ENCODE results near the gene NAPSA. TPM values are rescaled to one million over a fixed set of nuclear protein-coding genes. Genes with fewer than 3 reads are reported as not detected.
A peak's percentile ranks its signal among the peaks of the same experiment; 100 is the strongest.

The NAPSA gene
- total and polyA plus RNA-seq, 9 of the 15 experiments (the other 6 are each of a cell fraction or from before 2014, with no cell fraction given), result 0.25 to 1.9 (median 0.69) TPM

DNA sequence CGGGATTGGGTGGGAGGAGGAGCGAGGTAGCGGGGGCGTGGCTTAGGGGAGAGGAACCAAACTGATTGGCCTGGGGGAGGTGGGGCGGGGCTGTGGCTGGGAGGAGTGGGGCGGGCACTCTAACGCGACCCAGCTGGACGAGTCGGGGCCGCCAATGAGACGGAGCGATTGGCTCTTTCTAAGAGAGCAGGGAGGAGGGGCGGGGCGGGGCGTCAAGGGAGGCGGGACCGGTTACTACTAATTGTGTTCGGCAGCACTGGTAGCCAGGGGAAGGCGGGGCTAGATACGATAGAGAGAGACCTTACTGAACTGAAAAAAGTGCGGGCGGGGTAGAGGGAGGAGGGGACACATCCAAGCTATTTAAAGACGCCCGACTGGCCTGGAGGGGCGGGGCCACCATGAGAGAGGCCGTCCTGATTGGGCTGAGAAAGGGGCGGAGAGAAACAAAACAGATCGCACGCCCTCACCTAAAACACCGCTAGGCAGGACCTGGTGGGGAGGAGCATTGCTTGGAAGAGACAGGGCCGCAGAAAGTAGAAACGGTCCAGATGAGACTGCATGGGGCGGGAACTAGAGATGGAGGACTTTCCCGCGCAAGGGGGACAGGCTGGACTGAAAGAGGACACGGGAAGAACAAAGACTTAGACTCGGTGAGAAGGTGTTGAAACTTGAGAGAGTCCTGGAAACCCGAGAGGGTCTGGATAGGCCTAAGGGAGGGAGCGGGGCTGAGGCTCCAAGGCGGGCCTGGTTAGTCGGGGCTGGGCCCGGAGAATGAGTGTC lies 36.1 kb downstream of the NAPSA start, which contains the start of gene KCNC3 (continued):
- TF ChIP-seq, protein P1, sequence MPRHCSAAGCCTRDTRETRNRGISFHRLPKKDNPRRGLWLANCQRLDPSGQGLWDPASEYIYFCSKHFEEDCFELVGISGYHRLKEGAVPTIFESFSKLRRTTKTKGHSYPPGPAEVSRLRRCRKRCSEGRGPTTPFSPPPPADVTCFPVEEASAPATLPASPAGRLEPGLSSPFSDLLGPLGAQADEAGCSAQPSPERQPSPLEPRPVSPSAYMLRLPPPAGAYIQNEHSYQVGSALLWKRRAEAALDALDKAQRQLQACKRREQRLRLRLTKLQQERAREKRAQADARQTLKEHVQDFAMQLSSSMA (CRISPR knock-in tag; IDR thresholded peaks at IDR 0.05), result no peak
- TF ChIP-seq, protein P2, sequence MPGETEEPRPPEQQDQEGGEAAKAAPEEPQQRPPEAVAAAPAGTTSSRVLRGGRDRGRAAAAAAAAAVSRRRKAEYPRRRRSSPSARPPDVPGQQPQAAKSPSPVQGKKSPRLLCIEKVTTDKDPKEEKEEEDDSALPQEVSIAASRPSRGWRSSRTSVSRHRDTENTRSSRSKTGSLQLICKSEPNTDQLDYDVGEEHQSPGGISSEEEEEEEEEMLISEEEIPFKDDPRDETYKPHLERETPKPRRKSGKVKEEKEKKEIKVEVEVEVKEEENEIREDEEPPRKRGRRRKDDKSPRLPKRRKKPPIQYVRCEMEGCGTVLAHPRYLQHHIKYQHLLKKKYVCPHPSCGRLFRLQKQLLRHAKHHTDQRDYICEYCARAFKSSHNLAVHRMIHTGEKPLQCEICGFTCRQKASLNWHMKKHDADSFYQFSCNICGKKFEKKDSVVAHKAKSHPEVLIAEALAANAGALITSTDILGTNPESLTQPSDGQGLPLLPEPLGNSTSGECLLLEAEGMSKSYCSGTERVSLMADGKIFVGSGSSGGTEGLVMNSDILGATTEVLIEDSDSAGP (CRISPR knock-in tag; IDR thresholded peaks at IDR 0.05), result no peak
- TF ChIP-seq NUFIP1 (IDR thresholded peaks at IDR 0.05; ENCODE audit: partially characterized antibody) (no peak), MTA1 (IDR thresholded peaks at IDR 0.05; ENCODE audit: borderline replicate concordance) (peak; percentile 36; the same call in 1 of the 2 replicates), EGR1 (conservative IDR thresholded peaks at IDR 0.05) (no peak), RNF2 (IDR thresholded peaks at IDR 0.05) (0 out of 2 replicates have a peak, but pooled peaks have one; percentile 38), MCM7 (IDR thresholded peaks at IDR 0.05) (no peak), NR2C2 (CRISPR knock-in tag; IDR thresholded peaks at IDR 0.05) (no peak), NR2C2 (tag; IDR thresholded peaks at IDR 0.05) (no peak; the same call in 1 of the 2 replicates), ZNF384 (IDR thresholded peaks at IDR 0.05; ENCODE audit: low read depth, low read length) (no peak), ZNF780A (CRISPR knock-in tag; IDR thresholded peaks at IDR 0.05) (no peak)
- TF ChIP-seq, protein P3, sequence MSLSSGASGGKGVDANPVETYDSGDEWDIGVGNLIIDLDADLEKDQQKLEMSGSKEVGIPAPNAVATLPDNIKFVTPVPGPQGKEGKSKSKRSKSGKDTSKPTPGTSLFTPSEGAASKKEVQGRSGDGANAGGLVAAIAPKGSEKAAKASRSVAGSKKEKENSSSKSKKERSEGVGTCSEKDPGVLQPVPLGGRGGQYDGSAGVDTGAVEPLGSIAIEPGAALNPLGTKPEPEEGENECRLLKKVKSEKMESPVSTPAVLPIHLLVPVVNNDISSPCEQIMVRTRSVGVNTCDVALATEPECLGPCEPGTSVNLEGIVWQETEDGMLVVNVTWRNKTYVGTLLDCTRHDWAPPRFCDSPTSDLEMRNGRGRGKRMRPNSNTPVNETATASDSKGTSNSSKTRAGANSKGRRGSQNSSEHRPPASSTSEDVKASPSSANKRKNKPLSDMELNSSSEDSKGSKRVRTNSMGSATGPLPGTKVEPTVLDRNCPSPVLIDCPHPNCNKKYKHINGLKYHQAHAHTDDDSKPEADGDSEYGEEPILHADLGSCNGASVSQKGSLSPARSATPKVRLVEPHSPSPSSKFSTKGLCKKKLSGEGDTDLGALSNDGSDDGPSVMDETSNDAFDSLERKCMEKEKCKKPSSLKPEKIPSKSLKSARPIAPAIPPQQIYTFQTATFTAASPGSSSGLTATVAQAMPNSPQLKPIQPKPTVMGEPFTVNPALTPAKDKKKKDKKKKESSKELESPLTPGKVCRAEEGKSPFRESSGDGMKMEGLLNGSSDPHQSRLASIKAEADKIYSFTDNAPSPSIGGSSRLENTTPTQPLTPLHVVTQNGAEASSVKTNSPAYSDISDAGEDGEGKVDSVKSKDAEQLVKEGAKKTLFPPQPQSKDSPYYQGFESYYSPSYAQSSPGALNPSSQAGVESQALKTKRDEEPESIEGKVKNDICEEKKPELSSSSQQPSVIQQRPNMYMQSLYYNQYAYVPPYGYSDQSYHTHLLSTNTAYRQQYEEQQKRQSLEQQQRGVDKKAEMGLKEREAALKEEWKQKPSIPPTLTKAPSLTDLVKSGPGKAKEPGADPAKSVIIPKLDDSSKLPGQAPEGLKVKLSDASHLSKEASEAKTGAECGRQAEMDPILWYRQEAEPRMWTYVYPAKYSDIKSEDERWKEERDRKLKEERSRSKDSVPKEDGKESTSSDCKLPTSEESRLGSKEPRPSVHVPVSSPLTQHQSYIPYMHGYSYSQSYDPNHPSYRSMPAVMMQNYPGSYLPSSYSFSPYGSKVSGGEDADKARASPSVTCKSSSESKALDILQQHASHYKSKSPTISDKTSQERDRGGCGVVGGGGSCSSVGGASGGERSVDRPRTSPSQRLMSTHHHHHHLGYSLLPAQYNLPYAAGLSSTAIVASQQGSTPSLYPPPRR (CRISPR knock-in tag; IDR thresholded peaks at IDR 0.05; ENCODE audit: borderline replicate concordance), result 0 out of 2 replicates have a peak, but pooled peaks have one; percentile 34
- TF ChIP-seq, protein P4, sequence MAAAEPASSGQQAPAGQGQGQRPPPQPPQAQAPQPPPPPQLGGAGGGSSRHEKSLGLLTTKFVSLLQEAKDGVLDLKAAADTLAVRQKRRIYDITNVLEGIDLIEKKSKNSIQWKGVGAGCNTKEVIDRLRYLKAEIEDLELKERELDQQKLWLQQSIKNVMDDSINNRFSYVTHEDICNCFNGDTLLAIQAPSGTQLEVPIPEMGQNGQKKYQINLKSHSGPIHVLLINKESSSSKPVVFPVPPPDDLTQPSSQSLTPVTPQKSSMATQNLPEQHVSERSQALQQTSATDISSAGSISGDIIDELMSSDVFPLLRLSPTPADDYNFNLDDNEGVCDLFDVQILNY (CRISPR knock-in tag; IDR thresholded peaks at IDR 0.05), result 0 out of 2 replicates have a peak, but pooled peaks have one; percentile 42
- TF ChIP-seq, protein P5, sequence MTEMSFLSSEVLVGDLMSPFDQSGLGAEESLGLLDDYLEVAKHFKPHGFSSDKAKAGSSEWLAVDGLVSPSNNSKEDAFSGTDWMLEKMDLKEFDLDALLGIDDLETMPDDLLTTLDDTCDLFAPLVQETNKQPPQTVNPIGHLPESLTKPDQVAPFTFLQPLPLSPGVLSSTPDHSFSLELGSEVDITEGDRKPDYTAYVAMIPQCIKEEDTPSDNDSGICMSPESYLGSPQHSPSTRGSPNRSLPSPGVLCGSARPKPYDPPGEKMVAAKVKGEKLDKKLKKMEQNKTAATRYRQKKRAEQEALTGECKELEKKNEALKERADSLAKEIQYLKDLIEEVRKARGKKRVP (CRISPR knock-in tag; IDR thresholded peaks at IDR 0.05), result no peak
- TF ChIP-seq, protein P6, sequence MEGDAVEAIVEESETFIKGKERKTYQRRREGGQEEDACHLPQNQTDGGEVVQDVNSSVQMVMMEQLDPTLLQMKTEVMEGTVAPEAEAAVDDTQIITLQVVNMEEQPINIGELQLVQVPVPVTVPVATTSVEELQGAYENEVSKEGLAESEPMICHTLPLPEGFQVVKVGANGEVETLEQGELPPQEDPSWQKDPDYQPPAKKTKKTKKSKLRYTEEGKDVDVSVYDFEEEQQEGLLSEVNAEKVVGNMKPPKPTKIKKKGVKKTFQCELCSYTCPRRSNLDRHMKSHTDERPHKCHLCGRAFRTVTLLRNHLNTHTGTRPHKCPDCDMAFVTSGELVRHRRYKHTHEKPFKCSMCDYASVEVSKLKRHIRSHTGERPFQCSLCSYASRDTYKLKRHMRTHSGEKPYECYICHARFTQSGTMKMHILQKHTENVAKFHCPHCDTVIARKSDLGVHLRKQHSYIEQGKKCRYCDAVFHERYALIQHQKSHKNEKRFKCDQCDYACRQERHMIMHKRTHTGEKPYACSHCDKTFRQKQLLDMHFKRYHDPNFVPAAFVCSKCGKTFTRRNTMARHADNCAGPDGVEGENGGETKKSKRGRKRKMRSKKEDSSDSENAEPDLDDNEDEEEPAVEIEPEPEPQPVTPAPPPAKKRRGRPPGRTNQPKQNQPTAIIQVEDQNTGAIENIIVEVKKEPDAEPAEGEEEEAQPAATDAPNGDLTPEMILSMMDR (IDR thresholded peaks at IDR 0.05 in 2 of 3, conservative IDR thresholded peaks at IDR 0.05 in 1 of 3; ENCODE audit: insufficient read depth in 2 of 3, low read depth in 1 of 3, low read length in 3 of 3), result no peak

All from K562 (cell line).